CD4-positive, alpha-beta T cell treated with Interleukin-15 for 1 hour (primary cell): Measurements from ENCODE around the gene REXO4.
A peak's percentile ranks its signal among the peaks of the same experiment; 100 is the strongest.
"Not testable (repeated sequence)": the region's sequence is repeated elsewhere in the genome, so short reads cannot be mapped to it uniquely, and the experiment has no call there.

Source experiments
- DNase-seq: peaks from one replicate; pipeline ENCODE4 v3.0.0-alpha.2; 2020

The REXO4 gene, protein sequence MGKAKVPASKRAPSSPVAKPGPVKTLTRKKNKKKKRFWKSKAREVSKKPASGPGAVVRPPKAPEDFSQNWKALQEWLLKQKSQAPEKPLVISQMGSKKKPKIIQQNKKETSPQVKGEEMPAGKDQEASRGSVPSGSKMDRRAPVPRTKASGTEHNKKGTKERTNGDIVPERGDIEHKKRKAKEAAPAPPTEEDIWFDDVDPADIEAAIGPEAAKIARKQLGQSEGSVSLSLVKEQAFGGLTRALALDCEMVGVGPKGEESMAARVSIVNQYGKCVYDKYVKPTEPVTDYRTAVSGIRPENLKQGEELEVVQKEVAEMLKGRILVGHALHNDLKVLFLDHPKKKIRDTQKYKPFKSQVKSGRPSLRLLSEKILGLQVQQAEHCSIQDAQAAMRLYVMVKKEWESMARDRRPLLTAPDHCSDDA

DNA sequence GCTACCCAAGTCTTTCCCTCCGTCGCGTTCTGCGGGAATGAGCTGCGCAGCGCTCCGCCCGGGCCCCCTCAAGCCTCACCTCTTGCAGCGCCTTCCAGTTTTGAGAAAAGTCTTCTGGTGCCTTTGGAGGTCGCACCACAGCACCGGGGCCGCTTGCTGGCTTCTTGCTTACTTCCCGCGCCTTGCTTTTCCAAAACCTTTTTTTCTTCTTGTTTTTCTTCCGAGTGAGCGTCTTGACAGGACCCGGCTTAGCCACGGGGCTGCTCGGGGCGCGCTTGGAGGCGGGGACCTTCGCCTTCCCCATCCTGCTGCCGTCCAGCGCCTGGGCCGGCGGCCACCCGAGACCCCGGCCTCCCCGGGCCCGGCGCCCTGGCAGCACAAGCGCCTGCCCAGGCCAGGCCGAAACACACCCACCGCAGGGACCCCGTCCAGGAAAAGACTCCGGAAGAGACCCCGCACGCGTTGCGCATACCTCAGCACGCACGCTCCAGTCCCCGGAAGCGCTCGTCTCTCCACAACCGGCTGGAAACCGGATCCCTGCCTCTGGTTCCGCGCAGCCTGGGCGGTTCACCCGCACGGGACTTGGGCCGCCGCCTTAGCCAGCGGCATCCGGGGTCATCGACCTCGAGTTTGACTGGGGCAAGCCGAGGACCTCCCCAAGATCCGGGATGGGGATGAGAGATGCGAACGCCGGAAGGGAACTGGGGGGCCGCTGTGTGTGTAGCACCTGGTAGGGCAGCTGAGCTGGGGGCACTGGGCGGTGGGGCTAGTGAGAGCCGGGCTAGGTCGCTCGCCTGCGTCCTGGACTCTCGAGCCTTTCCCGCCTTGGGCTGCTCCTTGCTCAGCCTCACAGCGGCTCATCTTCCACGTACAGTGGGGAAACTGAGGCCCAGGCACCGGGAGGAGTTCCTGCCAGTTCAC is at the start of gene REXO4:
TSS of gene REXO4 (minus strand) at position 470 of the 921 bp plus-strand sequence. CDS start at position 304, 166 bp downstream.
- DNase-seq, result peak; percentile 84

DNA sequence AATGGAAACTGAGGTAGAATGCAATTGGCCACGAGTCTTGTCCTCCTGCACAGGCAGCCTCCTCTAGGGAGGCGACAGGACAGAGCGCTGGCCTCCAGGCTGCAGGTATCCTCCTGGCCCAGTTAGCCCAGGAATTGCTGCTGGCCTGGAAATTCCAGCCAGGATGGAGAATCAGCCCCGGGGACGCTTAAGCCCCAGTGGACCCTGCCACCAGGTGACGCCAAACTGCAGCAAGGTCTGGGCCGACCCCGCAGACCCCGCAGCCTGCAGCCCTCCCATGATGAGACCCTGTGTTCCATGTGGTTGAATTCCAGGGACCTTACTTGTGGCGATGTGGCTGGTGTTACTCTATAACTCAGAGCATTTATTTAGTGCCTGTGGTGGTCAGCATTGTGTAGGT is 49.3 kb upstream of the REXO4 start:
- DNase-seq, result no peak

DNA sequence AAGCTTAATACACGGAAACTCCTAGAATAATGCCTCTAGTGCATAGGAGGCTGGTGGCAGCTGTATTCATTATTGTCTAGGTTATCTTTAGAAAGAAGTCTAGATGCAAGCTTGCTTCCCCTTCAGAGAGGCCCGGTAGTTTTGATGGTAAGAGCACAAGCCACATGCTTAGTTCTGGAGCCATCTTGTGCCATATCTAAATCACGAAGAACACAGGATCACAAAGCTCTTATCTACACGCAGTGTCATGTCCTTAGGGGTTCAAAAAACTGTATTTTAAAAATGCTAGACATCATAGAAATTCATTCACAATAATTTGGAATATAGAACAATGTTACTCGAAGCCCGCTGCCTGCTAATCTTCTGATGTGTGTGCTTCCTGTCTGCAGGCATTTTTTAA is 48.2 kb upstream of the REXO4 start:
- no peak for DNase-seq

DNA sequence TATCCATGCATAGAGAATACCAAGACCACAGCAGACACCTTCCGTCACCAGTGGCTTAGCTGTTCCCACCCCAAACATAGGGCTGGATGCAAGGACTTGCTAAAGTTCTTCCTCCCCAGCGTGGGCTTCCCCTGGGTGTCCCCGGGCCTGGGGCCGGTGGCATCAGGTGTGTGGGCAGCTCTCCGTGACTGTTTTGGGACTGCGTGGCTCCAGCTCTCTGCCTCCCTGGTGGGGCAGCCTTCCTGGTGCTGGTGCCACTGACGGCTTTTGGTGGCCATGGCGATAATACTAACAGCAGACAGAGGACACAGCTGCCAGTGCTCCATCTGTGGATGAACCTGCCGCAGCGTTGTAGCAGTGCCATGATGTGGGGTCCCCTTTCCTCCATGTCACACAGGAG is 46.8 kb upstream of the REXO4 start:
- no peak for DNase-seq

DNA sequence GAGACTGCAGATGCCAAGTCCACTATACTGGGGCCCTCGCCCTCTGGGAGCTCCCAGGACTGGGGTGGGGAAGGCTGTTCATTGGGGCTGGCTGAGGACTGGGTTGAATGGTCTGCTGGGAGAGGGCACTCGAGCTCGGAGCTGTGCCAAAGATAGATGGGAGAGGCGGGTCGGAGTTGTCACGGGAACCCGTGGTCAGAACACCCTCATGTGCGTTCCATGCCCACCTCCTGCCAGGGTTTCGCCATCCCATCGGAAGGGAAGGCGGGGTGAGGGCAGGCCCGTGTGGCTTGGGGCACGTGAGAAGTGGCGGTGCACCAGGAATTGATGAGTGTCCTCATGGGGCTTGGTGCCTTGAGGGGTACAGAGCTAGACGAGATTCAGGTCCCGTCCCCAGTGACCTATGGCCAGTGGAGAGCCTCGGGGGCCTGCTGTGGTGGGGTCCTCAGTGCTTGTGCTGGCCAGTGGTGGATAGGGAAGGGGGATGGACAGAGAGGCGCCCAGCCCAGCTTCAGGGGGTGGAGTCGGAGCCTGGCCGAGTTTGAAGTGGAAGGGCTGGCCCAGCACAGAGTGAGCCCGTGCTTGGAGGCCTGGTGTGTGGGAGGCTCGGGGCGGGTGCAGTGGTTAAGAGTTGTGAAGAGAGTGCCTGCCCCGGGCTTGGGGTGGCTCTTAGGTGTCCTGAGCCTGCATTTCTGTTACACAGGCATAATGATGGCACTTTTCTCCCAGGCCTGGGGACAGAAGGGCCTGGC is 46.2 kb upstream of the REXO4 start:
- DNase-seq, result no peak

DNA sequence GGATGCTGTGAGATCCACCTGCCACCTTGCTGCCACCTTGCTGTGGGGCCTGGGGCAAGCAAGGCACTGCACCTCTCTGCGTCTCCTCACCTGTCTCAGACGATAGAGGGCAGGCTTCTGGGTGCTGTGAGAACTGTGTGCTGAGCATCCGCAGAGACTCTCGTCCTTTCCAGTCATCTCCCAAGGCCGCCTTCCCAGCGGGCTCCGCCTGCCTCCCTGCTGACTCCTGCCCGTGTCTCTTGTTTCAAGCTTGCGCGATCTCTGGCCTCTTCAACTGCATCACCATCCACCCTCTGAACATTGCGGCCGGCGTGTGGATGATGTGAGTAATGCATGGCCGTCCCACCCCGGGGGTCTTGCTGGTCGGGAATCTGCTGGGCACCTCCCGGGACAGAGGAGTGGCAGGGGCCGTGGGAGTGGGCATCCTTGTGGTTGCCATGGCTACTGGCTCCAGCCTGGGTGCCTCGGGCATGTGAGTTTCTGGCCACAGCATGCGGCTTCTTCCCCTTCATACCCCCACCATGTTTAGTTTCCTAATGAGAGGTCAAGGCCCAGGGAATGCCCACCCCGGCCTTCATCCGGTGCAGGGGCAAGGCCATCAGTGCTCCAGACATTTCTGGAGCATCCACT is 45.5 kb upstream of the REXO4 start:
- no peak for DNase-seq

DNA sequence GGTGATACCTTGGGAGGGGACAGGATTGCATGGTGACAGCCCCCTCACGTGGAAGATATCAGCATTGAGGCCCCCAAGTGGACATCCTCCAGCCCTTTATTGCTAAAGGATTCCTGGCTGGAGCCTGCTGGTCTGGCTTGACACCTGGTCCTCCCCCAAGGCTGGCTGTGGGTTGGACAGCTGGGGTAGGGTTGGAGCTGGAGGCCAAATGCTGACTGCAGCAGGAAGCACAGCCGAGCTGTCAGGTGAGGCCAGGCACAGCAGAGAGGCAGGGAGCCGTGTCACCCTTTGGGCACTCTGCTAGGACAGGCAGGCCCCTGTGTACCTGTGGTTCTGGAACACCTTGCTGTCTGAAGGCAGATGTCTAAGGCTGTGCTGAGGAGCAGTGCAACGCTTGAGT is 44.2 kb upstream of the REXO4 start:
- no peak for DNase-seq

DNA sequence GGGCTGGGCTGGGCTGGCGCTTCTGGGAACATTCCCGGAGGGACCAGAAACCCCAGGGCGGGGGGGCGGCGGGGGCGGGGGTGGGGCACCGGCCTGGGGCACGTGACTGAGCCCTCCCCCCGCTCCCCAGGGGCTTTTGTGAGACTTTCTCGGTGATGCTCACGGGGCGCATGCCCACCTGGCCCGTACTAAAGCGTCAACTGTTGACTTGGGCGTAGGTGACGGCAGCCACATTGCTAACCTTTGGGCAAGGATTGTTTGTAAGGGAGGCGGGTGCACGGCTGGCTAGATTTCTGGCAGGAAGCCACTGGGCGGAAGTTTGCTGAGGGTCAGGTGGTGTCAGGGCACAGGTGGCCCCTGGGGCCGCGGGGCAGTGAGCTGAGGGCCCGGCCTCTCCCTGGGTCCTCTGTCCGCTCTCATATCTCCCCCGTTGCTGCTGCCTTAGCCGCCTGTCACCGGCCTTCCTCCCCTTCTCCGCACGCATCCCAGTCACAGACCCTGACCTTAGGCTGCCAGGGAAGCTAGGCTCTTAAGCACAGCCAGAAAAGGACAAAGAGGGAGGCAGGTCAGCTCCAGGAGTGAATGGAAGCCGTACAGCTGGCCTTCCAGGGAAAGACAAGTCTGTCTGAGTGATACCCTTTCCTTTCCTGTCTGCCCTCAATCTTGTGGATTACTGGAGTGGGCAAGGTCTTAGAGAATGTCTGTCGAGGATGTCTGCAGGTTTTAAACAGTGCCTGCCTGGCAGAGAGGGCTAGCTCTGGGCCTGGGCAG is 42.8 kb upstream of the REXO4 start:
- DNase-seq, result peak; percentile 83

DNA sequence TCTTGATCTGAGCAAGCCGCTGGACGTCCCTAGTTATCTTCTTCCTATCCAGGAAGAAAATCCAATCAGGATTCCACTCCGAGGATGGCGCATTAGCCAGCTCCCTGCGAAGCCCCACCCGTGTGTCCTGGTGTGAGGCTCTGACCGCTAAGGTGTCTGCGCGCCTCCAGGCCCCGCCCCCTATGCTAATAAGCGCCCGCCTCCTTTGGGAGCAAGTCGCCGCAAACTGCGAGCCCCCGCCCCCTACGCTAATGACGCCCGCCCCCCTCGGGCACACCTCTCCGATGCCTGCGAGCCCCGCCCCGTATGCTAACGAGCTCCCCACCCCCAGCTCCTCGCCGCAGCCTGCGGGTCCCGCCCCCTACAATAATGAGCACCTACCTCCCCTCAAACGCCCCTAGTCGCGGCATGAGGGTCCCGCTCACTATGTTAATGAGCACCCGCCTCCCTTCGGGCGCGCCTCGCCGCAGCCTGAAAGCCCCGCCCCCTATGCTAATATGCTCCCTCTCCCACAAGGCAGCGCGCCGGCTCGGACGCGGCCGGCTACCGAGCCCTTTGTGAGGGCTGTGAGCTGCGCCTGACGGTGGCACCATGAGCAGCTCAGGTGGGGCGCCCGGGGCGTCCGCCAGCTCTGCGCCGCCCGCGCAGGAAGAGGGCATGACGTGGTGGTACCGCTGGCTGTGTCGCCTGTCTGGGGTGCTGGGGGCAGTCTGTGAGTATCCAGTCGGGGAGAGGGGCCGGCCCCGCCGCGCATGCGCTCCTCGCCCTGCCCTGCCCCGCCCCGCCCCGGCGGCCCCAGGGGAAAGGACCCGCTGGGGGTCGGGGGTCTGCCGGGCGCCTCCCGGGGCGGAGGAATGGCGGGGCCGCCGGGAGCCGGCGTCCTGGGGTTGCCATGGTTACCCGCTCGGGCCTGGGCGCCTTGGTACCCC is 41.9 kb upstream of the REXO4 start, which contains the start of gene CACFD1:
TSS of gene CACFD1 (plus strand) at position 503 of the 929 bp plus-strand sequence. CDS start at position 592, 89 bp downstream.
- DNase-seq, result peak; percentile 94

DNA sequence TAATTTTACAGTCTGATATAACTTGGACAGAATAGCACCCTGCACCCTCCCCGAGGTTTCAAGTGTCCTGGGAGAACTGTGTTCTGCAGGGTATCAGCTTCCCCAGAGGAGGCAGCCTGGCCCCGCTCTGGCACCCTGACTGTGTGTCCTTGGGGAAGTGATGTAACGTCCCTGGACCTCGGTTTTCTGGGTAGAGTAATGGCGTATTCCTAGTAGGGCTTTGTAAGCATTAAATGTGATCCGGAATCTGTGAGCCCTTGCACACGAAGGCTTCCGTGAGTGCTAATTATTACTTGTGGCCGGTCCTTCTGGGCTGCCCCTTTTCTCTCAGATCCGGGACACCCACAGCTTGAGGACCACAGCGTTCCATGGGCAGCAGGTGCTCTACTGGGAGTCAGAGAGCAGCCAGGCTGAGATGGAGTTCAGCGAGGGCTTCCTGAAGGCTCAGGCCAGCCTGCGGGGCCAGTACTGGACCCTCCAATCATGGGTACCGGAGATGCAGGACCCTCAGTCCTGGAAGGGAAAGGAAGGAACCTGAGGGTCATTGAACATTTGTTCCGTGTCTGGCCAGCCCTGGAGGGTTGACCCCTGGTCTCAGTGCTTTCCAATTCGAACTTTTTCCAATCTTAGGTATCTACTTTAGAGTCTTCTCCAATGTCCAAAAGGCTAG is 41.0 kb upstream of the REXO4 start:
- no peak for DNase-seq

DNA sequence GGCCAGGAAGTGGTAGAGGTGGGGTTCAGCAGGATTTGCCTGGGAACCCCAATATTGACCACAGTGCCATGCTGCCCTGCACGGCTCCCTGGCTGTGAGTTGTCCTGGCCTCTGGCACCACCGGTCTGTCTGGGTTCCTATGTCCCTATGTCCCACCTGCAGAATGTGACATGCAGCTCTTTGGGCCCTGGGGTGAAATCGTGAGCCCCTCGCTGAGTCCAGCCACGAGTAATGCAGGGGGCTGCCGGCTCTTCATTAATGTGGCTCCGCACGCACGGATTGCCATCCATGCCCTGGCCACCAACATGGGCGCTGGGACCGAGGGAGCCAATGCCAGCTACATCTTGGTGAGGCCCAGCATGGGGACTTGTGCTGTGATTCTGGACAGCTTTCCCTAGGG is 39.9 kb upstream of the REXO4 start:
- DNase-seq, result no peak

DNA sequence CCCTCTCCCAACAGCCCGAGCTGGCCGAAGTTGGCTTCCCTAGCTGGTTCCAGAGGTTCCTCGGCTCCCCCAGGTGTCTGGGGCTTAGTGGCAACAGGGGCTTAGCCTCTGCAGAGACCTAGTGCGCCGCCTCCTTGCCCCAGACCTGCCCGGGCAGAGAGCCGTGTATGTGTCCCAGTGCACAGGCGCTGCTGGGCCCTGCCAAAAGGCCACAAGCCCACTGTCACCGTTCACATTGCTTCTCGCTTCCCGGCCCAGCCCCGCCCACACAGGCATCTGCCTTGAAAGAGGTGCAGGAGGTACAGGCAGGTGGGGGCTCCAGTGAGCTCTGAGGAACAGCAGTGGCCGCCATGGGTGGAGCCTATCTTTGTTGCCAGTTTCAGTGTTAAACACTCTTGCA is 39.4 kb upstream of the REXO4 start:
- no peak for DNase-seq

DNA sequence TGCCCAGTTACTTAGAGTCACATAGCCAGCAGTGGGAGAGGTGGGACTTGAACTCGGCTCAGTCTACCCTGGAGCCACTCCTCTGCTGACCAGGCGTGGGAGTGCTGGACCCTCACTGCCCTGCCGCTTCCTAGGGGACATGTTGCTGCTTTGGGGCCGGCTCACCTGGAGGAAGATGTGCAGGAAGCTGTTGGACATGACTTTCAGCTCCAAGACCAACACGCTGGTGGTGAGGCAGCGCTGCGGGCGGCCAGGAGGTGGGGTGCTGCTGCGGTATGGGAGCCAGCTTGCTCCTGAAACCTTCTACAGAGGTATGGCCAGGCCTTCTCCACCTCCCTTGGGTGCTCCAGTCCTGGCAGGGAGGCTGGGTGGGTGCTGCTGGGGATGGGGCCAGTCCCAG is 38.6 kb upstream of the REXO4 start:
- no peak for DNase-seq

DNA sequence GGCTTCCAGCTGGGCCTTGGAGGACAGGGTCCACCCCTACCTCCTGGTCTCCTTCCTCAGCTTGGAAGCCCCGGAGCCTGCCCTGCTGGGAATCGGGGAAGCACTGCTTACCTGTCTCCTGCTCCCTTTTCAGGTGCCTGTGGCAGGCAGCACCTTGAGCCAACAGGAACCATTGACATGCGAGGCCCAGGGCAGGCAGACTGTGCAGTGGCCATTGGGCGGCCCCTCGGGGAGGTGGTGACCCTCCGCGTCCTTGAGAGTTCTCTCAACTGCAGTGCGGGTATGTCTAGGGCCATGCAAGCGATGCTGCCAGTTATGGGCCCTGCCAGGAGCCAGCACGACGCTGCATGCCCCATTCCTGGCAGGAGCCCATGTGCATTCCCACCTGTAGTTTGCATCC is 38.1 kb upstream of the REXO4 start:
- no peak for DNase-seq

DNA sequence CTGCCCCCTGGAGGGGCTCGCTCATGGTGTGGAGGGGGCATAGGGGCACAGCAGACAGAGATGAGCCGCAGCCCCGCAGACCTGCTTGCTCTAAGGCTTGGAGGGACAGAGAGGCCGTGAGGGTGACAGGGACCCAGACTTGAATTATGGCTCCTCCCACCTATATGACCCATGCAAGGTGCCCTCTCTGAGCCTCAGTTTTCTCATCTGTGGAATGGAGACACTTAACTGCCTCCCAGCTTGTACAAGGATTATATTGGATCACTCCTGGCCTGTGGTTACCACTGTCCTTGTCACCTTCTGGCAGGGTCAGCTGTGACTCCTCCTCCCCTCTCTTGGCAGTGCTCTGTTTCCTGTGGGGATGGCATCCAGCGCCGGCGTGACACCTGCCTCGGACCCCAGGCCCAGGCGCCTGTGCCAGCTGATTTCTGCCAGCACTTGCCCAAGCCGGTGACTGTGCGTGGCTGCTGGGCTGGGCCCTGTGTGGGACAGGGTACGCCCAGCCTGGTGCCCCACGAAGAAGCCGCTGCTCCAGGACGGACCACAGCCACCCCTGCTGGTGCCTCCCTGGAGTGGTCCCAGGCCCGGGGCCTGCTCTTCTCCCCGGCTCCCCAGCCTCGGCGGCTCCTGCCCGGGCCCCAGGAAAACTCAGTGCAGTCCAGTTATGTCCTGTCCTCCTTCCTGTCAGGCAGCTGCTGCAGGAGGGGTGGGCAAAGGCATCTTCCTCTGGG is 37.3 kb upstream of the REXO4 start:
- DNase-seq, result no peak

DNA sequence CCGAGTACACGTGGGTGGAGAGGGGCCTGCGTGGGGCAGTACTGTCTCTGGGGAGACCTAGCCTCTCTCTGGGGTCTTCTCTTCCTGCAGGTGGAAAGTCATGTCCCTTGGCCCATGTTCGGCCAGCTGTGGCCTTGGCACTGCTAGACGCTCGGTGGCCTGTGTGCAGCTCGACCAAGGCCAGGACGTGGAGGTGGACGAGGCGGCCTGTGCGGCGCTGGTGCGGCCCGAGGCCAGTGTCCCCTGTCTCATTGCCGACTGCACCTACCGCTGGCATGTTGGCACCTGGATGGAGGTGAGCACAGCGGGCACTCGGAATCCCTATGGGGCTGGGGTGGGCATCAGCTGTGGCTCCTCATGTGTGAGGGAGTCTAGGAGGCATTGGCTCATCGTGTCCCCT is 36.5 kb upstream of the REXO4 start:
- no peak for DNase-seq

DNA sequence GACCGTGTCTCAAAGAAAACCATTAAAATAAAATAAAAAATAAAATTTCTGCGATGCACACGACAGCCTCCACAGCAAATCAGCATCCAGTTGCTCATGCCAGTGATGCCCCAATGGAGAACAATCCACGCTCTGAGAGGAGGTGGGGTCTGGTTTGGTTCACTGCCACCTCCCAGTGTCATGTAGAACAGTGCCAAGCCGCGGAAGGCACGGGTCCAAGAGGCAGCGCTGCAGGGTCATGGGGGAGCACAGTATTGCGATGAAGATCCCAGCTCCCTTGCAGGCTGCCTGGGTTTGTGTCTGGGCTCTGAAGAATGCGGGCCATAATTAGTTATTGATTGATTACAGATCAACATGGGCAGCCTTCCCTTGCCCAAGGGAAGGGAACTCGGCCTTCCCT is 35.8 kb upstream of the REXO4 start:
- no peak for DNase-seq

DNA sequence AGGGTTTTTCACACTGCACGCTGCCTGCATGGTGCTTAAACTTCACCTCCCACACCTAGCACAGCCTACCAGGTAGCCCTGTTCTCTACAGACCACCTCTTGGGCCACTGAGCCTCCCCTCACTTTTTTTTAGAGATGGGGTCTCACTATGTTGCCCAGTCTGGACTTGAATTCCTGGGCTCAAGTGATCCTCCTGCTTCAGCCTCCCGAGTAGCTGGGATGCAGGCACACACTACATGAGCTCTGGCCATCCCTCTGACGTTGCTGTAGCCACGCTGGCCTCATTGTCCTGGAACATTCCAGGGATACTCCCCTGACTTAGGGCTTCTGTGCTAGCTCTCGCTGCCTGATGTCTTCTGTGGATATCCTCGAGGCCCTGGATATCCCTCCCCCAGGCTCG is 34.8 kb upstream of the REXO4 start:
- no peak for DNase-seq

DNA sequence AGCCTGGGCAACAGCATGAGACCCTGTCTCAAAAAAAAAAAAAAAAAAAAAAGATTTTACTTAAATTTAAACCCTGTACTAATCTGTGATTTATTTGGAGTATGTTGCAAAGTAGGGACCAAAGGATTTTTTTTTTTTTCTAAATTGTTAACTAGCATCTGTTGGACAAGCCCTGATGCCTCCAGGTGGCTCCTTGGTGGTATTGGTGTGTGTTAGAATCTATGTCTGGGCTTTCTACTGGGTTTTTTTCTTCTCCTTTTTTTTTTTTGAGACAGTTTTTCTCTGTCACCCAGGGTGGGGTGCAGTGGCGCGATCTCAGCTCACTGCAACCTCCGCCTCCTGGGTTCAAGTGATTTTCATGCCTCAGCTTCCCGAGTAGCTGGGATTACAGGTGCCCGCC is 34.1 kb upstream of the REXO4 start:
- DNase-seq, result not testable (repeated sequence)
